ENCODE measurements around the gene KIF26A.

The KIF26A gene

GRCh38 chr14:104179564-104180129 lies 41.3 kb downstream of the KIF26A start:
- no peak for DNase-seq

- no peak for DNase-seq
Observed at GRCh38 chr14:104180561-104181165, 42.3 kb downstream of the KIF26A start.

- no peak for DNase-seq
Observed at GRCh38 chr14:104181761-104182530, 43.6 kb downstream of the KIF26A start.

- DNase-seq: no peak
Observed at GRCh38 chr14:104182857-104183425, 44.6 kb downstream of the KIF26A start.

GRCh38 chr14:104183796-104184195 lies 45.4 kb downstream of the KIF26A start:
- DNase-seq: no peak

- no peak for DNase-seq
Observed at GRCh38 chr14:104184506-104184905, 46.1 kb downstream of the KIF26A start.

- DNase-seq: no peak
Observed at GRCh38 chr14:104184911-104185499, 46.6 kb downstream of the KIF26A start.

GRCh38 chr14:104185916-104186495 lies 47.6 kb downstream of the KIF26A start:
- no peak for DNase-seq

GRCh38 chr14:104186575-104186974 lies 48.2 kb downstream of the KIF26A start:
- DNase-seq: no peak

- DNase-seq: no peak
Observed at GRCh38 chr14:104187121-104187889, 48.9 kb downstream of the KIF26A start.

GRCh38 chr14:104187931-104188726 lies 49.7 kb downstream of the KIF26A start:
- no peak for DNase-seq

GRCh38 chr14:104188727-104189400 lies 50.5 kb downstream of the KIF26A start:
- no peak for DNase-seq

- DNase-seq: no peak
Observed at GRCh38 chr14:104189629-104190335, 51.4 kb downstream of the KIF26A start.

GRCh38 chr14:104190396-104191000 lies 52.1 kb downstream of the KIF26A start:
- DNase-seq: no peak

- DNase-seq: no peak
Observed at GRCh38 chr14:104191409-104191997, 53.1 kb downstream of the KIF26A start.

- DNase-seq: no peak
Observed at GRCh38 chr14:104192146-104192882, 53.9 kb downstream of the KIF26A start.

- no peak for DNase-seq
Observed at GRCh38 chr14:104192883-104193245, 54.5 kb downstream of the KIF26A start.

GRCh38 chr14:104194016-104194415 lies 55.6 kb downstream of the KIF26A start:
- no peak for DNase-seq

GRCh38 chr14:104194716-104195115 lies 56.3 kb downstream of the KIF26A start:
- no peak for DNase-seq

All from stimulated activated CD4-positive, alpha-beta T cell treated with anti-CD3 and anti-CD28 coated beads, Interleukin-15, amount 100 ng/mL, for 24 hours (primary cell).